ENCODE results near the gene TRH. TPM values are rescaled to one million over a fixed set of nuclear protein-coding genes. Genes with fewer than 3 reads are reported as not detected.

Gene TRH
- total and polyA plus RNA-seq, 2 donors (not counting 3 experiments of a cell fraction or from before 2014, with no cell fraction given), result not detected

DNA sequence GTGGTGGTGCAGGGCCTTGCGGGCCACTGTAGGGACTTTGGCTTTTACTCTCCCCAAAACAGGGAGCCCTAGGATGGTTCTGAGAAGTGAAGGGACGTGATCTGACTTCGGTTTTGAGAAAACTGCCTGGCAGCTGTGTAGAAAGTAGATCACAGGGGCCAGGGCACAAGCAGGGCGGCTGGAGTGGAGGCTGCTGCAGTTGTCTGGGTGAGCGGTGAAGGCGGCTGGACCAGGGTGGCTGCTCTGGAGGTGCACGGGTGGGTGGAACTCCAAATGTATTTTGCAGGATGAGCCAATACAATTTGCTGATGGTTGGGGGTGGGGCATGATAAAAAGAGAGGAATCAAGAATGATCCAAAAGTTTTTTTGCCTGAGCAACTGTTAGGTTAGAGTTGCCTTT, 29.8 kb upstream of the TRH start:
- Histone ChIP-seq H3K4me1 (ENCODE audit: control insufficient read depth, extremely low read depth, insufficient read depth, low read length) (no peaks in the 10 kb centered on the region), H3K9me1 (replicated peaks; ENCODE audit: control insufficient read depth, extremely low read depth, insufficient read depth, low read length) (no peaks in the 10 kb centered on the region), H3K4me2 (ENCODE audit: insufficient read depth, low read length) (no peak overlapping the region), H3K9ac (replicated peaks; ENCODE audit: extremely low read depth, insufficient read depth, low read length) (no peak overlapping the region), H3K4me3 (replicated peaks in 1 of 3; ENCODE audit: insufficient read depth in 1 of 3, low read depth in 1 of 3, low read length in 3 of 3) (no peak overlapping the region), H4K20me1 (replicated peaks; ENCODE audit: control insufficient read depth, extremely low read depth, insufficient read depth, low read length) (no peaks in the 10 kb centered on the region), H3K27ac (ENCODE audit: insufficient read depth, low read depth, low read length) (no peak overlapping the region), H2AFZ (ENCODE audit: low read depth, low read length) (no peak overlapping the region), H3K9me3 (replicated peaks; ENCODE audit: control insufficient read depth, insufficient read depth, low read length) (no peaks in the 10 kb centered on the region), H3K27me3 (ENCODE audit: control insufficient read depth in 2 of 2, insufficient read depth in 2 of 2, low read length in 2 of 2) (peaks cover 4 to 7% of the 10 kb centered on the region in 2 experiments), H3K36me3 (ENCODE audit: control insufficient read depth in 2 of 2, extremely low read depth in 1 of 2, insufficient read depth in 2 of 2, low read length in 2 of 2) (no peaks in the 10 kb centered on the region), H3K79me2 (ENCODE audit: control insufficient read depth, insufficient read depth, low read length) (no peaks in the 10 kb centered on the region)
- FAIRE-seq (no peak), DNase-seq (ENCODE audit: low read depth, low spot score) (no peak)
- POLR2A ChIA-PET, result no interaction called here
- intact Hi-C loops (cut with micrococcal nuclease), result no loop called here
- BruUV-seq (replicated peaks), result no TSS peak
- CTCF ChIA-PET, result interaction anchor here (4.0 to 5.7 kb wide), 2 partner anchors 58 to 161 kb away, joined by 78 to 80 read pairs; no protein-coding TSS in a partner anchor
- TF ChIP-seq GATA2 (IDR thresholded peaks at IDR 0.05; ENCODE audit: insufficient read depth, insufficient read length, low read depth, low read length), result no peak
- no peak for TF ChIP-seq EZH2 (IDR thresholded peaks at IDR 0.05; ENCODE audit: borderline replicate concordance, low read depth, low read length, severe bottlenecking)
- dilution Hi-C loops (cut with MboI; ENCODE audit: extremely low pct_ligation_motif_present, low sequenced_read_pairs), result no loop called here

DNA sequence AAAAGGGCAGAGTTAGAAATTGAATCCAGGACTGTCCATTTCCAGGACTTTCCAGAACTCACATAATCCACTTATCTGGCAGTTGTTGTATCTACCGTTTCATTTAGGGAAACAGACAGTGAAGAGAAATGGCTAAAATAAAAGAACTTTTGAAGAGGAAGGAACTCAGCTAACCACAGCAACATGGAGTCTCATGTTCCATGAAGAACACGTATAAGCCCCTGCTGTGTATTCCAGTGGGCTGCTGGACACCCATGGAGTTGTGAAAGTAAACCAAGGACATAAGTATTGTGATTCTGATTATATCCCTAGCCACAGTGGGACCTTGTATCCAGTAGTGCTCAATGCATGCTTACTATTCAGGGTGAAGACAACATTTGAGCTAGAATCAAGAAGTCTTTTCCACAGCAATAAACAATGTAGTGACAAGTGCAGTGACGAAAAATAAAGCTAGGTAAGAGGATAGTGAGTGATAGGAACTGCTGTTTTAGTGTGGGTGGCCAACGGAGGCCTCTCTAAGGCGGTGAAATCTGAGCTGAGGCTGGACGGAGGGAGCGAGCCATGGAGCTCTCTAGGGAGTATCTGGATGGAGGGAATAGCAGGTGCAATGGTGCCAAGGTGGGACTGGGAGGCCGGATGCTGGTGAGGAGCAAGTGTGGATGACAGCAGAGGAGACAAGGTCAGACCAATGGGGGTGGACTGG, 26.8 kb upstream of the TRH start:
- H3K27me3 ChIP-seq (ENCODE audit: control insufficient read depth in 2 of 2, insufficient read depth in 2 of 2, low read length in 2 of 2), result peaks cover 6 to 9% of the 10 kb centered on the region in 2 experiments
- intact Hi-C loops (cut with micrococcal nuclease), result no loop called here
- H3K79me2 ChIP-seq (ENCODE audit: control insufficient read depth, insufficient read depth, low read length), result no peaks in the 10 kb centered on the region
- no peaks in the 10 kb centered on the region for H3K4me1 ChIP-seq (ENCODE audit: control insufficient read depth, extremely low read depth, insufficient read depth, low read length)
- H3K4me3 ChIP-seq (replicated peaks in 1 of 3; ENCODE audit: insufficient read depth in 1 of 3, low read depth in 1 of 3, low read length in 3 of 3), result no peak overlapping the region
- H3K27ac ChIP-seq (ENCODE audit: insufficient read depth, low read depth, low read length), result no peak overlapping the region
- H4K20me1 ChIP-seq (replicated peaks; ENCODE audit: control insufficient read depth, extremely low read depth, insufficient read depth, low read length), result no peaks in the 10 kb centered on the region
- H3K36me3 ChIP-seq (ENCODE audit: control insufficient read depth in 2 of 2, extremely low read depth in 1 of 2, insufficient read depth in 2 of 2, low read length in 2 of 2), result no peaks in the 10 kb centered on the region
- no peak for TF ChIP-seq GATA2 (IDR thresholded peaks at IDR 0.05; ENCODE audit: insufficient read depth, insufficient read length, low read depth, low read length)
- TF ChIP-seq EZH2 (IDR thresholded peaks at IDR 0.05; ENCODE audit: borderline replicate concordance, low read depth, low read length, severe bottlenecking), result no peak
- TF ChIP-seq, protein P1, sequence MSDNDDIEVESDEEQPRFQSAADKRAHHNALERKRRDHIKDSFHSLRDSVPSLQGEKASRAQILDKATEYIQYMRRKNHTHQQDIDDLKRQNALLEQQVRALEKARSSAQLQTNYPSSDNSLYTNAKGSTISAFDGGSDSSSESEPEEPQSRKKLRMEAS (IDR thresholded peaks at IDR 0.05; ENCODE audit: insufficient read depth, insufficient read length), result no peak
- TF ChIP-seq, protein P2, sequence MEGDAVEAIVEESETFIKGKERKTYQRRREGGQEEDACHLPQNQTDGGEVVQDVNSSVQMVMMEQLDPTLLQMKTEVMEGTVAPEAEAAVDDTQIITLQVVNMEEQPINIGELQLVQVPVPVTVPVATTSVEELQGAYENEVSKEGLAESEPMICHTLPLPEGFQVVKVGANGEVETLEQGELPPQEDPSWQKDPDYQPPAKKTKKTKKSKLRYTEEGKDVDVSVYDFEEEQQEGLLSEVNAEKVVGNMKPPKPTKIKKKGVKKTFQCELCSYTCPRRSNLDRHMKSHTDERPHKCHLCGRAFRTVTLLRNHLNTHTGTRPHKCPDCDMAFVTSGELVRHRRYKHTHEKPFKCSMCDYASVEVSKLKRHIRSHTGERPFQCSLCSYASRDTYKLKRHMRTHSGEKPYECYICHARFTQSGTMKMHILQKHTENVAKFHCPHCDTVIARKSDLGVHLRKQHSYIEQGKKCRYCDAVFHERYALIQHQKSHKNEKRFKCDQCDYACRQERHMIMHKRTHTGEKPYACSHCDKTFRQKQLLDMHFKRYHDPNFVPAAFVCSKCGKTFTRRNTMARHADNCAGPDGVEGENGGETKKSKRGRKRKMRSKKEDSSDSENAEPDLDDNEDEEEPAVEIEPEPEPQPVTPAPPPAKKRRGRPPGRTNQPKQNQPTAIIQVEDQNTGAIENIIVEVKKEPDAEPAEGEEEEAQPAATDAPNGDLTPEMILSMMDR (IDR thresholded peaks at IDR 0.05; ENCODE audit: extremely low read depth in 1 of 2, insufficient read depth in 1 of 2, low read depth in 1 of 2, low read length in 2 of 2), result no peak
- TF ChIP-seq POLR2AphosphoS5 (IDR thresholded peaks at IDR 0.05; ENCODE audit: insufficient read depth, low read depth, low read length), result no peak
- TF ChIP-seq MYC (IDR thresholded peaks at IDR 0.05; ENCODE audit: low read depth, low read length), result no peak
- TF ChIP-seq POLR2A (IDR thresholded peaks at IDR 0.05; ENCODE audit: low read depth, low read length), result no peak
- TF ChIP-seq JUN (IDR thresholded peaks at IDR 0.05; ENCODE audit: borderline replicate concordance, insufficient read depth, insufficient read length, low read depth), result no peak
- no peak for TF ChIP-seq FOS (IDR thresholded peaks at IDR 0.05; ENCODE audit: borderline replicate concordance, insufficient read depth, low read length)
- dilution Hi-C loops (cut with MboI; ENCODE audit: extremely low pct_ligation_motif_present, low sequenced_read_pairs), result no loop called here
- ChIA-PET POLR2A (no interaction called here), CTCF (interaction anchor here (0.8 to 1.3 kb wide), 2 partner anchors 55 to 150 kb away, joined by 3 to 4 read pairs; no protein-coding TSS in a partner anchor)
- BruUV-seq (replicated peaks), result no TSS peak
- no peak overlapping the region for H3K4me2 ChIP-seq (ENCODE audit: insufficient read depth, low read length)
- FAIRE-seq (no peak), DNase-seq (ENCODE audit: low read depth, low spot score) (no peak)
- no peak overlapping the region for H2AFZ ChIP-seq (ENCODE audit: low read depth, low read length)
- H3K9me1 ChIP-seq (replicated peaks; ENCODE audit: control insufficient read depth, extremely low read depth, insufficient read depth, low read length), result no peaks in the 10 kb centered on the region
- H3K9me3 ChIP-seq (replicated peaks; ENCODE audit: control insufficient read depth, insufficient read depth, low read length), result no peaks in the 10 kb centered on the region
- no peak overlapping the region for H3K9ac ChIP-seq (replicated peaks; ENCODE audit: extremely low read depth, insufficient read depth, low read length)

Data from endothelial cell of umbilical vein (primary cell).